Right lobe of liver (tissue), 4 donors: ENCODE results near the gene CRX.

Experiments
- CTCF ChIP-seq, 4 donors: fragments of 200-600 bp in 3 of 4; fragments of 450-650 bp in 1 of 4; IDR thresholded peaks; one replicate each; pipeline versions ENCODE4 v1.5.1 to v1.8.0; 2016 to 2022; ENCODE audit warnings: antibody characterized with exemption in 4 of 4, mild to moderate bottlenecking in 2 of 4
- POLR2A ChIP-seq: fragments of 450-650 bp; IDR thresholded peaks from one replicate; pipeline ENCODE4 v1.6.1; 2017; ENCODE audit warnings: antibody characterized with exemption, mild to moderate bottlenecking
- donor health status: DM: no; HTN: no; CAD: no.
- donor health status: DM: no; HTN: no; CAD: no.
- donor health status: DM: no; HTN: yes; CAD: no.

DNA sequence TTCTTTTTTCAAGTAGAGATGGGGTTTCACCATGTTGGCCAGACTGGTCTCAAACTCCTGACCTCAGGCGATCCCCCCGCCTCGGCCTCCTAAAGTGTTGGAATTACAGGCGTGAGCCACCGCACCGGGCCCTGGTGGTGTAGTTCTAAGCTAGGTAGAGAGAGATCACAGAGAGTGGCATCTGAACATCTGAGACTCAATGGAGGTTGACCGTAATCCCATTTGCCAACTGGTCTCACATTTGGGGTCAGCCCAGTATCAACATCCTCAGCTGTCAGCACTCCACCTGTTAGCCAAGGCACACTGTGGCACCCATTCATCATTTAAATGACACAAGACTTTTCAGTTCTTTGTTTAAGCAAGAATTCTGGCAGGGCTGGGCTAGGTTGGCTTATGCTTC lies 35.2 kb upstream of the CRX start:
- TF ChIP-seq CTCF (IDR thresholded peaks at IDR 0.05) (no peak), POLR2A (no peak)
